ENCODE data around the gene ACOXL.
"Not testable (repeated sequence)": the region's sequence is repeated elsewhere in the genome, so short reads cannot be mapped to it uniquely, and the experiment has no call there.

ACOXL gene

GRCh38 chr2:111044066-111044465 is 311.7 kb downstream of the ACOXL start:
- H3K4me3 ChIP-seq (ENCODE audit: low read length) = no peak overlapping the region
- H3K27me3 ChIP-seq (ENCODE audit: control insufficient read depth, low read length) = no peaks in the 10 kb centered on the region
- H3F3A ChIP-seq (ENCODE audit: control insufficient read depth, insufficient read depth) = no peaks in the 10 kb centered on the region
- peaks cover 24% of the 10 kb centered on the region for H3K4me1 ChIP-seq (ENCODE audit: control insufficient read depth, low read length)
- H4K20me1 ChIP-seq (ENCODE audit: control insufficient read depth, insufficient read depth, low read depth, low read length) = no peaks in the 10 kb centered on the region
- no peaks in the 10 kb centered on the region for H3K9me3 ChIP-seq (ENCODE audit: control insufficient read depth, insufficient read depth, low read length)
- H3K27ac ChIP-seq (ENCODE audit: low read depth, low read length) = no peak overlapping the region
- H3K36me3 ChIP-seq (ENCODE audit: control insufficient read depth, low read length) = no peaks in the 10 kb centered on the region
- H3K9me2 ChIP-seq (replicated peaks; ENCODE audit: control insufficient read depth, low read length) = no peaks in the 10 kb centered on the region
- no peak for TF ChIP-seq CTCF (IDR thresholded peaks at IDR 0.05; ENCODE audit: low read depth, low read length, poor library complexity, severe bottlenecking)
- TF ChIP-seq EZH2phosphoT487 (IDR thresholded peaks at IDR 0.05; ENCODE audit: borderline replicate concordance, low read length) = no peak
- no peaks in the 10 kb centered on the region for H3K79me2 ChIP-seq (ENCODE audit: control insufficient read depth, low read length)
- no peak overlapping the region for H3K4me2 ChIP-seq (ENCODE audit: low read length)

- peaks cover 25% of the 10 kb centered on the region for H3K4me1 ChIP-seq (ENCODE audit: control insufficient read depth, low read length)
- H3K27me3 ChIP-seq (ENCODE audit: control insufficient read depth, low read length) = not testable (repeated sequence)
Measured at GRCh38 chr2:111045236-111045635, 312.9 kb downstream of the ACOXL start.

GRCh38 chr2:111045771-111046444 is 313.5 kb downstream of the ACOXL start:
- no peaks in the 10 kb centered on the region for H3F3A ChIP-seq (ENCODE audit: control insufficient read depth, insufficient read depth)
- H3K36me3 ChIP-seq (ENCODE audit: control insufficient read depth, low read length) = no peaks in the 10 kb centered on the region
- no peaks in the 10 kb centered on the region for H3K9me2 ChIP-seq (replicated peaks; ENCODE audit: control insufficient read depth, low read length)
- no peak overlapping the region for H3K27ac ChIP-seq (ENCODE audit: low read depth, low read length)
- no peaks in the 10 kb centered on the region for H4K20me1 ChIP-seq (ENCODE audit: control insufficient read depth, insufficient read depth, low read depth, low read length)
- no peak overlapping the region for H3K4me3 ChIP-seq (ENCODE audit: low read length)
- H3K4me1 ChIP-seq (ENCODE audit: control insufficient read depth, low read length) = peaks cover 31% of the 10 kb centered on the region
- no peaks in the 10 kb centered on the region for H3K79me2 ChIP-seq (ENCODE audit: control insufficient read depth, low read length)
- H3K9me3 ChIP-seq (ENCODE audit: control insufficient read depth, insufficient read depth, low read length) = no peaks in the 10 kb centered on the region
- TF ChIP-seq EZH2phosphoT487 (IDR thresholded peaks at IDR 0.05; ENCODE audit: borderline replicate concordance, low read length) = no peak
- TF ChIP-seq CTCF (IDR thresholded peaks at IDR 0.05; ENCODE audit: low read depth, low read length, poor library complexity, severe bottlenecking) = no peak
- H3K4me2 ChIP-seq (ENCODE audit: low read length) = no peak overlapping the region
- no peaks in the 10 kb centered on the region for H3K27me3 ChIP-seq (ENCODE audit: control insufficient read depth, low read length)

More at GRCh38 chr2:111045236-111045635, 312.9 kb downstream of the ACOXL start:
- H3K36me3 ChIP-seq (ENCODE audit: control insufficient read depth, low read length); H3F3A ChIP-seq (ENCODE audit: control insufficient read depth, insufficient read depth); H3K9me2 ChIP-seq (replicated peaks; ENCODE audit: control insufficient read depth, low read length); H3K27ac ChIP-seq (ENCODE audit: low read depth, low read length); H3K9me3 ChIP-seq (ENCODE audit: control insufficient read depth, insufficient read depth, low read length); H3K79me2 ChIP-seq (ENCODE audit: control insufficient read depth, low read length); H3K4me3 ChIP-seq (ENCODE audit: low read length); H4K20me1 ChIP-seq (ENCODE audit: control insufficient read depth, insufficient read depth, low read depth, low read length); H3K4me2 ChIP-seq (ENCODE audit: low read length): not testable (repeated sequence)

- Histone ChIP-seq H3K9me3 (ENCODE audit: control insufficient read depth, insufficient read depth, low read length) (no peaks in the 10 kb centered on the region), H3K4me1 (ENCODE audit: control insufficient read depth, low read length) (peaks cover 35% of the 10 kb centered on the region), H3K36me3 (ENCODE audit: control insufficient read depth, low read length) (no peaks in the 10 kb centered on the region), H3F3A (ENCODE audit: control insufficient read depth, insufficient read depth) (no peaks in the 10 kb centered on the region), H3K27ac (ENCODE audit: low read depth, low read length) (no peak overlapping the region), H3K4me2 (ENCODE audit: low read length) (no peak overlapping the region), H3K79me2 (ENCODE audit: control insufficient read depth, low read length) (no peaks in the 10 kb centered on the region), H3K9me2 (replicated peaks; ENCODE audit: control insufficient read depth, low read length) (no peaks in the 10 kb centered on the region), H4K20me1 (ENCODE audit: control insufficient read depth, insufficient read depth, low read depth, low read length) (no peaks in the 10 kb centered on the region), H3K27me3 (ENCODE audit: control insufficient read depth, low read length) (no peaks in the 10 kb centered on the region), H3K4me3 (ENCODE audit: low read length) (no peak overlapping the region)
- no peak for TF ChIP-seq EZH2phosphoT487 (IDR thresholded peaks at IDR 0.05; ENCODE audit: borderline replicate concordance, low read length)
- TF ChIP-seq CTCF (IDR thresholded peaks at IDR 0.05; ENCODE audit: low read depth, low read length, poor library complexity, severe bottlenecking) = no peak
Measured at GRCh38 chr2:111046670-111047069, 314.3 kb downstream of the ACOXL start.
